Activated CD4-positive, alpha-beta T cell treated with anti-CD3 and anti-CD28 coated beads, Interleukin-2, Interleukin-4, amounts not matched to agents 100 ng/mL and 50 ng/mL, durations not matched to agents 16 hours and 8 hours (primary cell): ENCODE results near the gene POU6F2.
"Not testable (repeated sequence)": the region's sequence is repeated elsewhere in the genome, so short reads cannot be mapped to it uniquely, and the experiment has no call there.

ENCODE experiments used
- DNase-seq: peaks from one replicate; pipeline ENCODE4 v3.0.0-alpha.2; 2020; ENCODE audit warnings: low spot score

The POU6F2 gene, protein sequence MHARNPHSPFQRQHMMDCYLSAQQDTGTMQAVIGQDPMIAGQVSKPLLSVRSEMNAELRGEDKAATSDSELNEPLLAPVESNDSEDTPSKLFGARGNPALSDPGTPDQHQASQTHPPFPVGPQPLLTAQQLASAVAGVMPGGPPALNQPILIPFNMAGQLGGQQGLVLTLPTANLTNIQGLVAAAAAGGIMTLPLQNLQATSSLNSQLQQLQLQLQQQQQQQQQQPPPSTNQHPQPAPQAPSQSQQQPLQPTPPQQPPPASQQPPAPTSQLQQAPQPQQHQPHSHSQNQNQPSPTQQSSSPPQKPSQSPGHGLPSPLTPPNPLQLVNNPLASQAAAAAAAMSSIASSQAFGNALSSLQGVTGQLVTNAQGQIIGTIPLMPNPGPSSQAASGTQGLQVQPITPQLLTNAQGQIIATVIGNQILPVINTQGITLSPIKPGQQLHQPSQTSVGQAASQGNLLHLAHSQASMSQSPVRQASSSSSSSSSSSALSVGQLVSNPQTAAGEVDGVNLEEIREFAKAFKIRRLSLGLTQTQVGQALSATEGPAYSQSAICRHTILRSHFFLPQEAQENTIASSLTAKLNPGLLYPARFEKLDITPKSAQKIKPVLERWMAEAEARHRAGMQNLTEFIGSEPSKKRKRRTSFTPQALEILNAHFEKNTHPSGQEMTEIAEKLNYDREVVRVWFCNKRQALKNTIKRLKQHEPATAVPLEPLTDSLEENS

DNA sequence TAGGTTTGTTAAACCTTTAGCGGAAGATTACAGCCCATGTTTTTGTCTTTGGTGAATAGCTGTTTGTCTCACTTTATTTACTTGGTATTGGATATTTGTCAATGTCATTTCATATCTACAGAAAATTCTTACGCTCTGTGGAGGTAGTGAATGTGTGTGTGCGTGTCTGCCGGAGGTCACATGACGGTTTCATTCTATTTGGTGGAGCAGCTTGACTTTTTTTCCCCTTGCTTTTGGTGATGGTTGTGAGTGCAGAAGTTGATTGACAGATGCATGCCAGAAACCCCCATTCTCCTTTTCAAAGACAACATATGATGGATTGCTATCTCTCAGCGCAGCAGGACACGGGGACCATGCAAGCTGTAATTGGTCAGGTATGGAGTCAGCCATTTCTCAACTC lies at the start of gene POU6F2:
Gene POU6F2 (plus strand): TSS at position 225 of the 400 bp plus-strand sequence. CDS start 45 bp downstream, at position 270.
- no peak for DNase-seq

DNA sequence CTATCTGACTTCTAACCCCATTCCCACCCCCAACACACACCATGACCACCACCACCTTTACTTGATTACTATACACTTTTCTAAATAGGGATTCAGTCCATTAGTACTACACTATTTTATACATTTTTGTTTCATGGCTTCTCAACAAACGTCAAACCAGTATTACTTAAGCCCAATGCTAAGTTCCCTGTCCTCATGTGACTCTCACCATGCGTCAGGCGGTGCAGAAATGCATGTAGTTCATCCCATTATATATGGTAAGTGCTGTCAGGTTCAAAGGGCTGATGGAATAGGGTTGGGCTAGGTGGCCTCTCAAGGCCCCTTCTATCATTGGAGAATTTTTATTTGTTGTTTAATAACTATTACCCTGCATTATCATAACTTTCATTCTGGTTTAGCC lies 49.2 kb upstream of the POU6F2 start:
- DNase-seq: no peak

DNA sequence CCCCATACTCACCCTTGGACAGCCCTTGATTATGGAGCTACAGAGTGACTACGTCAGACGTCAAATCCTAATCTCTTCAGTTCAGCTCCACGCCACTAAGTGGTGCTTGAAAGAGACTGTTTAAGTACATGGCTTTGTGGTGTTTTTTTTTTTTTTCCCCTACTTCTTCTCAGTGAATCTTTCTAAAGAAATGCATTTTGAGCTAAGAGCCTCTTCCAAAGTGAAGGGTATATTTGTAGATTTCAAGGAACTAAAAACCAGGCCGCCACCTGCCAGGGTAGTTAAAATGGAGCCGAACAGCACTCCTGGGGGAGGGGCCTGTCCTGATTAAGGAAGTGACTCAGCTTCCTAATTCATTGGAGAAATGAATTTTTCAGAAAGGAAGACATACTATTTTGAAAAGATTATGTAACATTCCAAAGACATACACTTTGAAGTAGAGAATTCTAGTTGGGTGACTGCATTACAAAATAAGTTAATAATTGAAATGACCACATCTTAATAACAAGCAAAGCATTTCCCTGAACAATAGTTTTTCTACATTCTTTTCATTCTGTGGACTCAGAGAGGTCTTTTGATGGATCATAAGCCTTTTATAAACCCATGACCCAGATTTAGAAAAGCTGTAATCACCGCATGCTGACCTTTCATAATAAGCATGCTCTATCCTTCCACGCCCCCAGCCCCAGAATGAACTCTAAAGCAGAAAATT lies 48.1 kb upstream of the POU6F2 start:
- DNase-seq: no peak

DNA sequence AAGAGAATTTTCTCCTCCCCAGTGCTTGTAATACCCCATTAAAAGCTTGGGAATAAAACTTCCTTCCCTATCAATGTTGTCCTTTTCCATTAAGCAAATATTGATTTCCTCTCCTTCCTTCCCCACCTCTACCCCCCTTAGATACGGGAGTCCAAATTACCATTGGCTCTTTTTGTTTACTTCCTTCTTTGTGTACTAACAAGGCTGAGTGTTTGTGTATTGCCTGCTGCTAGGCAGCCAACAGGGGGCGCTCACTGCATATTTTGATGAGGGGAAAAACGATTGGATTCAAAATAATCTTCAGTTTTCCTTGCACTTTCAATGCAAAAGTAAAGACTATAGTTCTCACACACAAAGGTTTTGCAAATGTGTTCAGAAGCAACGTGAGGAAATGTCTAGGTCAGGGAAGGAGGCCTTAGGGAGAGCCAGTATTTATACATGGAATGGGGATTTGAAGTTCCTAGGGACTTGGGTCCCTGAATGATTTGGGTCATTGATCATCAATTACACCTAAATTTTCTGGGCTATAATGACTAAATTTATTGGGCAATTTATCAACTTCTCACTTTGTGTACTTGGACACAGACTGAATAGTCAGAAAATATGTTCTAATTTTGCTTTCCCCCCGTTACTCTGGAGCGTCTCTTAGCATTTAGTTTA lies 45.1 kb upstream of the POU6F2 start:
- DNase-seq: peak; percentile 63

DNA sequence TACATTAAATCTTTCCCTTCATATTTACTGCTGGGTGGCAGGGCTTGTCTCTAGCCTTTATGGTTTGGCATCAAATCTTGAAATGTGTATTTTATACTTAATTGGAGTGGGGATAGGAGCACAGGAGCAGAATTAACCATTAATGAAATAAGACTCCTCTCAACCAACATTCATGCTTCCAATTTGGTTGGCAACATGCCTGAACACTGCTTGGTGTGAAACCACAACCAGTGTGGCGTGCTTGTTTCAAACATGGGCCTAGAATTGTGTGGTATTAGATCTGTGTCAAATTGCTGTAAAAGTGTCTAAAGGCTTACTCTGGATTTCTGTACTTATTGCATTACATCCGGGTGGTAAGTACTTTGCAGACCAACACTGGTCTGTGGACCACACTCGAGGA lies 43.7 kb upstream of the POU6F2 start:
- no peak for DNase-seq

DNA sequence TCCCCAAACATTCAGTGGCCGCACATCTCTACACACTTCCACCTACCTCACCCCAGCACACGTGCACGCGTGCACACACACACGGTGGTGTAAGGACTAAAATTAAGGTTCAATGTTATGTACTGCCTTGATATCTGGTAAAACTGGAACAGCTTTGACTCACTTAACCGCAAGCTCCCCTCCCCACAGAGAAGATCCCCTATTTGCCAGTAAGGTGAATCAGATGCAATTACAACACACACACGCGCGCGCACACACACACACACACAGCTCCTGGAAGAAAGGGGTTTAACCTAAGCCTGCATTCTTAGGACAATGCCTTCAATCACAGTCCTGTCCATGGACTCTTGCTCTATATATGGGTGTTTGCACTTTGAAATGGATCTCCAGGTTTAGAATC lies 43.2 kb upstream of the POU6F2 start:
- no peak for DNase-seq

DNA sequence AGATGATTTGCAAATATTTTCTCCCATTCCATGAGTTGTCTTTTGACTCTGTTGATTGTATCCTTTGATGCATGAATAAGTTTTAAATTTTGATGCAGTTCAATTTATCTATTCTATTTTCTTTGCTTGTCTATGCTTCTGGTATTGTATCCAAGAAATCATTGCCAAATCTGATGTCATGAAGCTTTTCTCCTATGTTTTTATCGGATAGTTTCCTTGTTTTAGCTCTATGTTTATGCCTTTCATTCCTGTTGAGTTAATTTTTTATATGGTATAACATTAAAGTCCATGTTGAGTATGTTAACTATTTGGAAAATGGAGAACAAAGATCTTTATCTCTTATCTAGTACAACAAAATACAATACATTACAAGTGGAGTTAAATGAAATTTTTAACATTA lies 41.1 kb upstream of the POU6F2 start:
- no peak for DNase-seq

DNA sequence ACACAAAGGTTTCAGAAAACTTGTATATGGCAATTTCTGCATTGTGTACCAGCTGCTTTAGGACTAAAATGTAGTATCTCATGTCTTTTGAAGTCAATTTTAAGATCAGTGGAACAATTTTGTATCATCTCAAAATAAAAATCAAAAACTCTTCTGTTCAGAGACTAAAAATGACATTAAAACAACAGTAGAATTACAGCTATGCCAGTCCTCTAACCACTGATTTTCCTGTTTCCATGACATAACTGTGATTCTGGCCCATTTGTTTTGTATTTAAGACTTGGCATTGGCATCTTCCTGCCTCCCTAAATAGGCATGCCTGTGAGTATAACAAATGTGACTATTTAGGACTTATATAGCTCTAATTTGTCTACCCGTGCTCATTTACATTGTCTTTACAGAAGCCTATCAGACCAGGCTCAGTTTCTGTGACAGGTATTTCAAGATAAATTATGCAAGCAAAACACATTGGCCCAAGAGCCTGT lies 39.7 kb upstream of the POU6F2 start:
- DNase-seq: no peak

DNA sequence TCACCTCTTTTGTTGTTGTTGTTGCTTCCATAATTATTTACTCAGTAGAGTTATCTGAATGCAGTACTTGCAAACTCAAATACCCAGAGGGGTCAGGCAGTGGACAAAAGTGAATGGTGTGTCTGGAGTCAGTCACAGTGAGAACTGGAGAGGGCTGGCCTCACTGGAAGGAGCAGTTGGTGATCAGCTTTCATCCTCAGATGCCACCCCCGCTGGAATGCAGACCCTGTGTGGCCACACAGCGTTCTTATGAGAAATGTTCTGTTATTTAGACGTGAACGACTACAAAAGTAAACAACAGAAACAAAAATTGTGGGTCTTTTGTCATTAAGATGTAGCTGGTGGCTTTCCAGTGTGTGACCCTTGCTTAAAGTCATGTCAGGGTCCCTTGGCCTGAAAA lies 39.1 kb upstream of the POU6F2 start:
- DNase-seq: no peak

DNA sequence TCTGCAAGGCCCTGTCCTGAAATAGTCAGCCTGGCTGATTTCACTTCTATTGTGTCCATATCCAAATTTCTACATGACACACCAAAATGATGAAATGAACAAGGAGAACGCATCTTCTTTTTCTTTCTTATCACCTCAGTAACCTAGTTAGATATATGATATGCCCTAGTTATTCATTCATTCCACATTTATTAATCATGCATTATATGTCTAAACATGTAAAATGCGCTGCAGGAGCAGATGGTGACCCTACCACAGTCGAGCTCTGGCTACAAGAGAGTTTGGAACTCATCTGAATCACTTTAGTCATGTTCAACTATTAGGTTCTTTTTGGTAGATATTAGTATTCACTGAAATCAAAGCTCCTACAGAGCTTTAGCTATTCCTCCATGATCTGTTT lies 36.9 kb upstream of the POU6F2 start:
- DNase-seq: no peak

DNA sequence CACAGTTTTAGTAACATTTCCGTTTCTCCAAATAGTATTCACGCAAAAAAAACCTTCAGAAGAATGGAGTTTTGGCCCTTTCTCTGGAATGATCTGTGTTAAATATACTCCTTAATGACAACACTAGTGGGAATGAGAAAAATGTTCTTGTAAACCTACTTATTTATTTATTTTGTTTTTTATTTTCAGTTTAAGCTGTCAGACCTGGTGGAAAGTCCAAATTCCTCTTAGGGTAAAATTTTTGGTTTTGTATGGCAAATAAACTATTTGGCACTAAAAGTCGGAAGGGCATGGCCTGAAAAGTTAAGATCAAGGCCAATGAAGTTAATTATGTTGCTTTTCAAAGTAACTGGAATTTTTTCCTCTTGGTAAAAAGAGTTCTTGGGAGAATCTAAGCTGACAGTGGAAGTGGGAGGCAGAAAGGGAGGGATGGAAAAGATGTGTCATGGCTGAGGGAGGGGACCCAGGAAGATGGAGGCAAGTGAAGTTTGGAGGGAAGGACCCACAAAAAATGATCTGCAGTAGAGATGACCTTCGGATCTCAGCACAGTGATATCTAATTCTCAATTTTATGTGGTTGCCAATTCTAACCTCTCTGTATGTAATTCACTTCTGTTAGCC lies 35.2 kb upstream of the POU6F2 start:
- no peak for DNase-seq

DNA sequence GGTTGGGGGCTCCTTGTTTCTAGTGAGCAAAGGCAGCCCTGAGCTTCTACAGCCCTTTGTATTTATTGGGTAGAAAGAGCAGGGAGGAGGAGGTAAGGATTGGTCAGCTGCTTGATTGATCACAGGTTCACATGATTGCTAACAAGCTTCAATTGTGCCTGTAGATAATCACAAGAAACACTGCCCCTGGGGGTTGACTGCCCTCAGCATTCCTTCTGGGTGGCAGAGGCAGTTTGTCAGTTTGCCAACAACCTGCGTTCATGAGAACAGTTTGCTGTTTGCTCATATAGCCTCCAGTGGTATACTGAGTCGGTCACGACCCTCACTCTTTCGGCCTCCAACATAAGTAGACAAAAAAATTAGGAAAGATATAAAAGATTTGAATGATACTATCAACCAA lies 30.2 kb upstream of the POU6F2 start:
- DNase-seq: not testable (repeated sequence)

DNA sequence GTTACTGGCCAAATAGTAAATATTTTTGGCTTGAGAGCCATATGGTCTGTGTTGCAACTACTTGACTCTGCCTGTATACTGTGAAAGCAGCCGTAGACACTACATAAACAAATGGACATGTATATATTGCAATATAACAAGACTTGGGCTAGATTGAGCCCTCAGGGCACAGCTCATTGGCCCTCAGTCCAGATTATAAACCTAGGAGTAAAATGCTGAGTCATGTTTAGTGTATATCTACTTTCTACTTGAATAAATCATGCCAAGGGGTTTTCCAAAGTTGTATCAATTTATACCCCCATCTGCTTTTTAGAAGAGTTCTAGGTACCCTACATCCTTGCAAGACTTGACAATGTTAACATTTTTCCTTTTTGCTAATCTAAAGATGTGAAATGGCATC lies 27.4 kb upstream of the POU6F2 start:
- no peak for DNase-seq

DNA sequence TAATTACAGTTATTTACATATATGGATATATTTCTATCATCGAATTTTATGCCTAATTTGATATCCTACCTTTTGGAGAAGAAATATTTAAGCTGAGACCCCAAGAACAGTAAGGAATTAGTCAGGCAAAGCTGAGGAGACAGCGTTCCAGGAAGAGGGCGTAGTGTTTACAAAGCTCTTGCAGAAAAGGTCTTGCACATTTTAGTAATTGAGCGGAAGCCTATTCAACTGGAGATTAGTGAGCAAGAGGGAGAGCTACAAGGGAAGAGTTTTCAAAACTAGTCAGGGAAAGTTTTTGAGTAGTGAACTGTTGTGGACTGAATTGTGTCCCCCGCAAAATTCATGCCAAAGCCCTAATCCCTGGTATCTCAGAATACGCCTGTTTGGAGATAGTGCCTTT lies 26.5 kb upstream of the POU6F2 start:
- DNase-seq: no peak

DNA sequence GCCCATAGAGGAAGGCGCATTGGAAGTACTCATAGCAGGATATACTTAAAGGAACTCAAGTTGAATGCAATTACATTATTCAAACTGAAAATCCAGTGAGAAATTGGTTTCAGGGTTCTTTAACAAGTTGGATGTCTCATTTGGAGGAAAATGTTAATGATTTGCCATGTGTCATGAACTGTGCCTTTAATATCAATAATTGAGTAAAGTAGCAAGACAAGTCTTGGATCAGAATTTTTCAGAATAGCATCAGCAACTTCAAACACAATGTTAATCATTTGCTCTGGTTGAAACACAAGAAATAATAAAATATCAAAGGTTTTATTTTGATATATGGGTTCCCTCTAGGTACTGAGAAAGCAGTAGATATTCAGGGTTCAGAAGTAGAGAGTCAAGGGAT lies 24.5 kb upstream of the POU6F2 start:
- no peak for DNase-seq

DNA sequence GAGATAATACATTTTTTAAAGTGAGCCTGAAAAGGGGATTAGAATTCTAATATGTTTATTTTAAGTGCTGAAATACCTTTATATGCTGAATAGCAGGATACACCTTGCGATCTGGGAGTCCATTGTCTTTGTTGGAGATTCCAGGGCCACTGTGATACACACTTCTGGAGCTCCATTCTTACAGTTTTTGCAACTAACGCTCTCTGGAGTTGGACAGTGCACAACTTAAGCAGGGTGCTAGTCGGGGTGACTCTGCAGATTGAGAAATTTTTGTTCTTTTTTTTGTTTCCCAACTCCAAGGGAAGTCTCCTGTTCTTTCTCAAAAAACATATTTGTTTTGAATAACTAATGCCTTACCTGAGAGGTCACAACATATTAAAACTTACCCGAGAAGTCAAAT lies 23.7 kb upstream of the POU6F2 start:
- no peak for DNase-seq

DNA sequence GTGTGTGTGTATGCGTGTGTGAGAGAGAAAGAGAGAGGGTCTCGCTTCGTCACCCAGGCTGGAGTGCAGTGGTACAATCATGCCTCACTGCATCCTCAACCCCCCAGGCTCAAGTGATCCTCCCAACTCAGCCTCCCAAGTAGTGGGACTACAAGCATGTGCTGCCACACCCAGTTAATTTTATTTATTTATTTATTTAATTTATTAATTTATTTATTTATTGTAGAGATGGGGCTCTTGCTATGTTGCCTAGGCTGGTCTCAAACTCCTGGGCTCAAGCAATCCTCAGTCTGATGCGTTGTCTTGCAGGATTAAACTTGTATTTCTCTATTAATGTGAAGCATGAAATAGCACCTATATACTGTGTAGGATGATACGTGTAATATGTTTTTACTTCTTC lies 21.8 kb upstream of the POU6F2 start:
- no peak for DNase-seq

DNA sequence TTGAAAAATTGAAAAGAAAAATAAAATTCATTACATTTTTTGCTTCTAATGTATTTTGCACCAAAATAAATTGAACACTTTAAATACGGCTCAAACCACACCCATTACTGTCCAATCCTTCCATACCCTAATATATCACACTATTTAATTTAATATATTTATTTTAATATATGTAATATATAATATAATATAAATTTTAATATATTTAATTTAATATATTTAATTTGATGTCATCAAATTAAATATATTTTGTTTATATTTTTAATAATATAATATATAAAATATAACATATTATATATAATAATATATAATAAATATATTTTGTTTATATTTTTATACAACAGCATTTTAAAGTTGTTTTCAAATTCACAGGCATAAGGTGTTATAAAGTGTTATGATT lies 15.7 kb upstream of the POU6F2 start:
- DNase-seq: no peak

DNA sequence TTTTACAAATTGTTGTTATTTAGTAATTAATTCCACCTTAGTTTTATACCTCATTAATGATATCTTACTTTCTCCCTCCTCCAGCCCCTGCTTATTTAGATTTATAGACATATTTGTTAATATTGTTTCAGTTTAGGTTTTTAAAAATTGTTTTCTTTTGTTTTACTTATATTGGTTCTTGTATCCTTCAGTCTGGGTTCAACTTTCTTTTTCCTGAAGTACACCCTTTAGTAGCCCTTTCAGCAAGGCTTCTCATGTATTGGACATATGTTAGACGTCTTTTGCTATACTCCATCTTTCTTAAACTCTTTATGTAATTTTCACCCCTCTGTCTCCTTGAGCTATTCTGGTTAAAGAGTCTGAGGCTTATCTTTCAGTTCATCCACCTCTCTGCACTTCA lies 12.8 kb upstream of the POU6F2 start:
- no peak for DNase-seq

DNA sequence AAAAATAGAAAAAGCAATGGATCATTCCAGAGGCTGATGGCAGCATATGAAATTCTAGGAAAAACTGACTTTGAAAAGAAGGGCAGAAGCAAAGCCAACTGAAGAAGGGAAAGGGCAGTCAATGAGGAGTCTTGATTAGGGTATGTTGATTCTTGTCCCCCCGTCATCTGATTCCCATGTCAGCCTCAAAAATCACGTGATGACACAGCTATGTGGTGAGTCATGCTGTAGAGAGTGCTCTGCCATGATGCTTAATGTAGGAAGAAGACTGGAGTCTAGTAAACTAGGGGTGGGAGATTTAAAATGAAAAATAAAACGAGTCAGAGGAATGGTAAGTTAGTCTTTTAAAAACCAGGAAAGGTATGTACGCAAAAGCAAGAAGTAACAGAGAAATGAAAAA lies 3.9 kb upstream of the POU6F2 start:
- no peak for DNase-seq

DNA sequence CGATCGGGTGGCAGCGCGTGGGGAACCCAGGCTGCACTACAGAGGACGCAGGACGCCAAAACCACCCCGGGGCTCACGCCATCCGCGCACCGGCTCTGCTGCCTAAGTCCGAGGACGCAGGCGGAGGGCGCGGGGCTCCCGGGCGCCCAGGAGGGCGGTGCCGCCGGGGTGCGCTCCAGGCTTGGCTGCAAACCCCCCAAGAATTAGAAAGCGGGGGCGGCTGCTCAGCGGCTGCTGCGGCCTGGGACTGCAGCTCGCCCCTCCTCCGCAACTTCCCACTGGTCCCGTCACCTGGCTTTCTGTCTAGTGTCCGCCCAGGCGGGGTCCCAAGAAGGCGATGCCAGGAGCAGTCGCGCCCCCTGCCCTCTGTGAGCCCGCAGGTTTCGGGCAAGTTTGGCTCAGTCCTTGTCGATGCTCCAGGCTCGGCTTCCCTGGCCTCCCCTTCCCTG lies 1.7 kb upstream of the POU6F2 start:
- no peak for DNase-seq

DNA sequence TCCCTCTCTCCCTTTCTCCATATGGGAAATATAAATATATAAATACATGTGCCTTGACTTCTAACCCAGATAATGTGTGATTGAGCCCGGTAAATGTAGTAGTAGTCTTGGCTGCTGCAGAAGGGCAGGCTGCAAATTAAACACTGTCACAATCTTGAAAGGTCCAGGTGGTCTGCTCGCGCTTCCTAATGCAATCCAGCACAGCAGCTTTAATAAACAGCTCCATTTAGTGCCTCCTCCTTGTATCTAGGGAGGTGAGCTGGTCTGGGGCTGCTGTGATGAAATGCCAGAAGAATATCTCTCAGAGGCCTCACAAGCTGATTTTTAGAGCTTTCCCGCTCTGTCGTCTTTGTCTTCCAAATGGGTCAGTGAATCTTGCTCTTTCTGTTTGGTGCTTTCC lies 782 bp downstream of the POU6F2 start:
- no peak for DNase-seq
